Upper lobe of left lung (tissue), 6 donors: ENCODE measurements around the gene UBE2E2. TPM values are rescaled to one million over a fixed set of nuclear protein-coding genes. Genes with fewer than 3 reads are reported as not detected.

Source experiments
- ATAC-seq, 2 donors: fragments of 200-7000 bp; cut with Tn5 transposase; one replicate each; pipeline ENCODE4 v1.9.1; 2022; ENCODE audit warnings: mild to moderate bottlenecking in 2 of 2, moderate library complexity in 2 of 2; ENCODE audit not compliant: low FRiP score in 2 of 2
- DNase-seq, 2 donors: peaks; one replicate each; pipeline ENCODE4 v3.0.0-alpha.2; 2019 to 2020
- H3K27ac ChIP-seq, 4 donors: fragments of 200-600 bp; sonication (generic); one replicate each; pipeline ENCODE4 v1.5.1; 2016 to 2019
- H3K27me3 ChIP-seq, 4 donors: fragments of 200-600 bp; sonication (generic); one replicate each; pipeline ENCODE4 v1.5.1; 2017 to 2019
- H3K36me3 ChIP-seq, 4 donors: fragments of 200-600 bp; sonication (generic); one replicate each; pipeline ENCODE4 v1.5.1; 2016 to 2019
- H3K4me1 ChIP-seq, 4 donors: fragments of 200-600 bp; sonication (generic); one replicate each; pipeline ENCODE4 v1.5.1; 2018 to 2019
- H3K4me3 ChIP-seq, 4 donors: fragments of 200-600 bp; sonication (generic); one replicate each; pipeline ENCODE4 v1.5.1; 2017 to 2019; ENCODE audit warnings: mild to moderate bottlenecking in 2 of 4, moderate library complexity in 1 of 4
- H3K9me3 ChIP-seq, 4 donors: fragments of 200-600 bp; sonication (generic); one replicate each; pipeline ENCODE4 v1.5.1; 2018 to 2019
- CTCF ChIP-seq, 6 experiments: fragments of 450-650 bp in 4 of 6; fragments of 200-600 bp in 2 of 6; sonication (generic) in 2 of 6; IDR thresholded peaks; one replicate each; pipeline ENCODE4 v1.5.1; 2016 to 2019; ENCODE audit warnings: antibody characterized with exemption in 6 of 6
- EP300 ChIP-seq, 4 donors: sonication (generic); formaldehyde crosslinking; IDR thresholded peaks; one replicate each; pipeline ENCODE4 v1.5.1; 2017; ENCODE audit warnings: antibody characterized with exemption in 4 of 4, control low read depth in 2 of 4
- POLR2A ChIP-seq, 4 donors: fragments of 450-650 bp; IDR thresholded peaks; one replicate each; pipeline ENCODE4 v1.5.1; 2016 to 2017; ENCODE audit warnings: antibody characterized with exemption in 4 of 4, mild to moderate bottlenecking in 2 of 4
- POLR2AphosphoS5 ChIP-seq, 2 donors: sonication (generic); formaldehyde crosslinking; IDR thresholded peaks; one replicate each; pipeline ENCODE4 v1.5.1; 2017; ENCODE audit warnings: antibody characterized with exemption in 2 of 2
- WGBS, 2 donors: methylation state at CpG; one replicate each; pipeline ENCODE4 v1.1.5; 2017 to 2018; 5-methylcytosine and 5-hydroxymethylcytosine counted together
- total RNA-seq, 6 donors: library from RNA; depleted of rRNA in 4 of 6; stranded (reverse); fragments of >200 nt in 4 of 6; gene quantifications; one replicate each; pipeline versions ENCODE4 v1.1.0 to v1.2.1, GENCODE V29; 2016 to 2021
- donor health status: DM: no; HTN: no; CAD: no; lungs with moderate emphysema.
- donor health status: DM: no; HTN: yes; CAD: no; lungs with severe emphysema.

The UBE2E2 gene
- total RNA-seq, 6 donors from 2014 or later, result 18.3 to 61.5 (median 41.9) TPM

GRCh38 chr3:23239211-23240068 lies 36.3 kb downstream of the UBE2E2 start:
- Histone ChIP-seq H3K27me3 (no peaks in the 10 kb centered on the region), H3K9me3 (no peaks in the 10 kb centered on the region), H3K27ac (no peak overlapping the region), H3K4me3 (no peak overlapping the region), H3K36me3 (no peaks in the 10 kb centered on the region), H3K4me1 (peaks cover 4 to 16% (median 8%) of the 10 kb centered on the region in 4 donors)
- DNase-seq, result no peak
- peak in 1 of 2 donors; percentile 45 for ATAC-seq
- 64 to 65% methylated on average over 4 of the region's 4 CpGs for WGBS, 2 donors
- TF ChIP-seq POLR2AphosphoS5 (IDR thresholded peaks at IDR 0.05) (no peak), EP300 (IDR thresholded peaks at IDR 0.05) (no peak), CTCF (IDR thresholded peaks at IDR 0.05) (no peak), POLR2A (IDR thresholded peaks at IDR 0.05) (no peak)

GRCh38 chr3:23240171-23240785 lies 37.2 kb downstream of the UBE2E2 start:
- Histone ChIP-seq H3K27me3 (no peaks in the 10 kb centered on the region), H3K4me1 (peaks cover 4 to 23% (median 11%) of the 10 kb centered on the region in 4 donors), H3K4me3 (no peak overlapping the region), H3K9me3 (no peaks in the 10 kb centered on the region), H3K36me3 (no peaks in the 10 kb centered on the region), H3K27ac (no peak overlapping the region)
- DNase-seq (no peak), ATAC-seq (no peak)
- WGBS, 2 donors, result 87 to 91% methylated on average over 3 of the region's 3 CpGs
- TF ChIP-seq CTCF (IDR thresholded peaks at IDR 0.05), result no peak
- TF ChIP-seq EP300 (IDR thresholded peaks at IDR 0.05), result no peak
- TF ChIP-seq POLR2A (IDR thresholded peaks at IDR 0.05), result no peak
- no peak for TF ChIP-seq POLR2AphosphoS5 (IDR thresholded peaks at IDR 0.05)

- peaks cover 4 to 23% (median 11%) of the 10 kb centered on the region in 4 donors for H3K4me1 ChIP-seq
- DNase-seq (no peak), ATAC-seq (no peak)
- WGBS, 2 donors, result 97 to 98% methylated on average over 5 of the region's 5 CpGs
- H3K9me3 ChIP-seq, result no peaks in the 10 kb centered on the region
- no peaks in the 10 kb centered on the region for H3K36me3 ChIP-seq
- H3K27me3 ChIP-seq, result no peaks in the 10 kb centered on the region
- no peak overlapping the region for H3K4me3 ChIP-seq
- no peak overlapping the region for H3K27ac ChIP-seq
- TF ChIP-seq POLR2AphosphoS5 (IDR thresholded peaks at IDR 0.05) (no peak), EP300 (IDR thresholded peaks at IDR 0.05) (no peak), POLR2A (IDR thresholded peaks at IDR 0.05) (no peak), CTCF (IDR thresholded peaks at IDR 0.05) (no peak)
Observed at GRCh38 chr3:23241256-23241655, 38.1 kb downstream of the UBE2E2 start.

- ATAC-seq (no peak), DNase-seq (no peak)
- H3K36me3 ChIP-seq, result no peaks in the 10 kb centered on the region
- no peaks in the 10 kb centered on the region for H3K9me3 ChIP-seq
- H3K27me3 ChIP-seq, result no peaks in the 10 kb centered on the region
- no peak overlapping the region for H3K4me3 ChIP-seq
- TF ChIP-seq CTCF (IDR thresholded peaks at IDR 0.05) (no peak), EP300 (IDR thresholded peaks at IDR 0.05) (no peak), POLR2A (IDR thresholded peaks at IDR 0.05) (no peak), POLR2AphosphoS5 (IDR thresholded peaks at IDR 0.05) (no peak)
- H3K4me1 ChIP-seq, result peaks cover 4 to 23% (median 11%) of the 10 kb centered on the region in 4 donors
- WGBS, 2 donors, result 96 to 98% methylated on average over 2 of the region's 2 CpGs
- no peak overlapping the region for H3K27ac ChIP-seq
Observed at GRCh38 chr3:23242106-23242505, 39.0 kb downstream of the UBE2E2 start.
